ENCODE measurements around the gene TNFRSF17. TPM values are rescaled to one million over a fixed set of nuclear protein-coding genes. Genes with fewer than 3 reads are reported as not detected.
"Not testable (repeated sequence)": the region's sequence is repeated elsewhere in the genome, so short reads cannot be mapped to it uniquely, and the experiment has no call there.

The TNFRSF17 gene
- total and polyA plus RNA-seq, 7 experiments from 2014 or later, result 1.2 to 1.8 TPM; not detected in 5

DNA sequence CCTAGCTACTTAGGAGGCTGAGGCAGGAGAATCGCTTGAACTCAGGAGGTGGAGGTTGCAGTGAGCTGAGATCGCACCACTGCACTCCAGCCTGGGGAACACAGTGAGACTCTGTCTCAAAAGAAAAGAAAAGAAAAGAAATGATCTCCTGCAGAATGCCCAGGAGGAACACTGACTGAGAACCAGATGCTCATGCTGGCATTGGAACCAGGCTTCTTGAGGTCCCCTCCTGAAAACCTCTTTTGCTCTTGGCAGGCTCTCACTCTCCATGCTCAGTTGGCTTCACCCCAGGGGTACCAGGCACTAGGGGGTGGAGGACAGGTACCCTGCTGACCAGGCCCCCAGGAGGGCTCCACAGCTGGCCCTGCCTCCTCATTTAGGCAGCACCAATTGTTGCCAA is 8.5 kb upstream of the TNFRSF17 start:
- POLR2A ChIA-PET, result no interaction called here
- H3K4me3 ChIP-seq (ENCODE audit: low read length), result no peak overlapping the region
- no peak for DNase-seq
- H3K27ac ChIP-seq (ENCODE audit: low read depth, low read length), result no peak overlapping the region
- no peaks in the 10 kb centered on the region for H3K27me3 ChIP-seq (ENCODE audit: control insufficient read depth in 2 of 2, insufficient read depth in 2 of 2, low read length in 2 of 2)
- Mint-ChIP-seq H3K9me3 (no peaks in the 10 kb centered on the region), H3K36me3 (peaks cover 0 to 6% (median 4%) of the 10 kb centered on the region in 5 donors), H3K27ac (no peak overlapping the region), H3K4me1 (no peaks in the 10 kb centered on the region), H3K4me3 (no peak overlapping the region), H3K27me3 (peaks cover 0 to 4% (median 0%) of the 10 kb centered on the region in 5 donors)
- H3K36me3 ChIP-seq (ENCODE audit: control insufficient read depth in 2 of 3, insufficient read depth in 3 of 3, low read length in 3 of 3), result no peaks in the 10 kb centered on the region
- ATAC-seq, result no peak
- H3K4me1 ChIP-seq (ENCODE audit: control insufficient read depth in 2 of 2, insufficient read depth in 2 of 2, low read length in 2 of 2), result no peaks in the 10 kb centered on the region
- CTCF ChIA-PET, result interaction anchor here (1.1 kb wide), 1 partner anchor 112 kb away, joined by 3 read pairs; no protein-coding TSS in a partner anchor
- H3K9me3 ChIP-seq (ENCODE audit: control insufficient read depth in 2 of 3, low read length in 3 of 3), result no peaks in the 10 kb centered on the region
- intact Hi-C loops (cut with micrococcal nuclease), result loop anchor here in 1 of 2 donors (10.0 kb wide), 1 partner anchor 1498 kb away; no protein-coding TSS in a partner anchor

DNA sequence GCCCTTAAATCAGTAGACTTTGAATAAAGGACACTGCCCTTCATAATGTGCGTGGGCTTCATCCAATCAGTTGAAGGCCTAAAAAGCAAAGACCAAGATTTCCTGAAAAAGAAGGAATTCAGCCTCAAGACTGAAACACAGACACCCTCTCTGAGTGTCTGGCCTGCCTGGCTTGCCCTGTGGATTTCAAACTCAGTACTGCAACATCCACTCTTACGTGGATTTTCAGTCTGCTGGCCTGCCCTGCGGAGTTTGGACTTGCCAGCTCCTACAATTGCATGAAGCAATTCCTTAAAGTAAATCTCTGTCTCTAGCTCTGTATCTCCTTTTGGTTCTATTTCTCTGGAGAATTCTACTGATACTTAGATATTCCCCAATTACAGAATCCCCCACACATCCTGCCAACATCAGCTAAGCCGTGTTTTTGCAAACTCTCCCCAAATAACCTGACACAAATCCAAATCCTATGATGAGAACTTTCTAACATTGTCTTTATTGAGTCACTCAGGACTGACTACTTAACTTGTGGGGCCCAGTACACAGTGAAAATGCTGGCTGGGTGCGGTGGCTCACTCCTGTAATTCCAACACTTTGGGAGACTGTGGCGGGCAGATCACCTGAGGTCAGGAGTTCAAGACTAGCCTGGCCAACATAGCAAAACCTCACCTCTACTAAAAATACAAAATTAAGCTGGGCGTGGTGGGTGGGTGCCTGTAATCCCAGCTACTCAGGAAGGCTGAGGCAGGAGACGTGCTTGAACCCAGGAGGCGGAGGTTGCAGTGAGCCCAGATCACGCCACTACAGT is 7.2 kb upstream of the TNFRSF17 start:
- Mint-ChIP-seq H3K9me3 (no peaks in the 10 kb centered on the region), H3K4me3 (no peak overlapping the region), H3K27me3 (peaks cover 0 to 4% (median 0%) of the 10 kb centered on the region in 5 donors), H3K4me1 (no peaks in the 10 kb centered on the region), H3K36me3 (peaks cover 0 to 6% (median 4%) of the 10 kb centered on the region in 5 donors), H3K27ac (peak overlapping the region in 1 of 9 donors; percentile 21)
- Histone ChIP-seq H3K27me3 (ENCODE audit: control insufficient read depth in 2 of 2, insufficient read depth in 2 of 2, low read length in 2 of 2) (no peaks in the 10 kb centered on the region), H3K4me3 (ENCODE audit: low read length) (no peak overlapping the region), H3K27ac (ENCODE audit: low read depth, low read length) (no peak overlapping the region), H3K4me1 (ENCODE audit: control insufficient read depth in 2 of 2, insufficient read depth in 2 of 2, low read length in 2 of 2) (no peaks in the 10 kb centered on the region), H3K9me3 (ENCODE audit: control insufficient read depth in 2 of 3, low read length in 3 of 3) (no peaks in the 10 kb centered on the region), H3K36me3 (ENCODE audit: control insufficient read depth in 2 of 3, insufficient read depth in 3 of 3, low read length in 3 of 3) (no peaks in the 10 kb centered on the region)
- intact Hi-C loops (cut with micrococcal nuclease), result loop anchor here in 1 of 2 donors (10.0 kb wide), 1 partner anchor 1497 kb away; no protein-coding TSS in a partner anchor
- POLR2A ChIA-PET, result no interaction called here
- CTCF ChIA-PET, result interaction anchor here (1.1 kb wide), 1 partner anchor 110 kb away, joined by 3 read pairs; no protein-coding TSS in a partner anchor
- ATAC-seq (no peak), DNase-seq (no peak)

DNA sequence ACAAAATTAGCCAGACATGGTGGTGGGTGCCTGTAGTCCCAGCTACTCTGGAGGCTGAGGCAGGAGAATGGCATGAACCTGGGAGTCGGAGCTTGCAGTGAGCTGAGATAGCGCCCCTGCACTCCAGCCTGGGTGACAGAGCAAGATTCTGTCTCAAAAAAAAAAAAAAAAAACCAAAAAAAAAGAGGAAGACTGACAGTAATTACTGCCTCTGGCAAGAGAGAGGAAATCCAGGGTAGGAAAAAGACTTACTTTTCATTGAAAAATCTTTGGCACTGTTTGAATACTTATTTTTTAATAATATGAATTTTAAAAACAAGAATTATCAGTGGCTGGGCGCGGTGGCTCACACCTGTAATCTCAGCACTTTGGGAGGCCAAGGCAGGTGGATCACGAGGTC is 2.6 kb upstream of the TNFRSF17 start:
- H3K4me1 Mint-ChIP-seq; H3K4me1 ChIP-seq (ENCODE audit: control insufficient read depth in 2 of 2, insufficient read depth in 2 of 2, low read length in 2 of 2); intact Hi-C loops (cut with micrococcal nuclease); H3K36me3 Mint-ChIP-seq; H3K36me3 ChIP-seq (ENCODE audit: control insufficient read depth in 2 of 3, insufficient read depth in 3 of 3, low read length in 3 of 3); POLR2A ChIA-PET; DNase-seq; ATAC-seq; H3K4me3 ChIP-seq (ENCODE audit: low read length); CTCF ChIA-PET; H3K9me3 Mint-ChIP-seq; H3K4me3 Mint-ChIP-seq; H3K27me3 ChIP-seq (ENCODE audit: control insufficient read depth in 2 of 2, insufficient read depth in 2 of 2, low read length in 2 of 2); H3K9me3 ChIP-seq (ENCODE audit: control insufficient read depth in 2 of 3, low read length in 3 of 3); H3K27ac Mint-ChIP-seq; H3K27me3 Mint-ChIP-seq; H3K27ac ChIP-seq (ENCODE audit: low read depth, low read length): not testable (repeated sequence)

DNA sequence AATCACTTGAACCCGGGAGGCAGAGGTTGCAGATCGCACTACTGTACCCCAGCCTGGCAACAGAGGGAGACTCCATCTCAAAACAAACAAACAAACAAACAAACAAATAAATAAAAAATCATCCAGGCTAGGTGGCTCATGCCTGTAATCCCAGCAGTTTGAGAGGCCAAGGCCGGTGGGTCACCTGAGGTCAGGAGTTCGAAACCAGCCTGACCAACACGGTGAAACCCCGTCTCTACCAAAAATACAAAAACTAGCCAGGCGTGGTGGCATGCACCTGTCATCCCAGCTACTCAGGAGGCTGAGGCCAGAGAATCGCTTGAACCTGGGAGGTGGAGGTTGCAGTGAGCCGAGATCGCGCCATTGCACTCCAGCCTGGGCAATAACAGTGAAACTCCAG is 2.0 kb upstream of the TNFRSF17 start:
- H3K9me3 ChIP-seq (ENCODE audit: control insufficient read depth in 2 of 3, low read length in 3 of 3); H3K4me1 ChIP-seq (ENCODE audit: control insufficient read depth in 2 of 2, insufficient read depth in 2 of 2, low read length in 2 of 2); intact Hi-C loops (cut with micrococcal nuclease); H3K4me3 Mint-ChIP-seq; H3K27ac ChIP-seq (ENCODE audit: low read depth, low read length); H3K9me3 Mint-ChIP-seq; H3K27ac Mint-ChIP-seq; POLR2A ChIA-PET; H3K4me1 Mint-ChIP-seq; H3K36me3 ChIP-seq (ENCODE audit: control insufficient read depth in 2 of 3, insufficient read depth in 3 of 3, low read length in 3 of 3); DNase-seq; CTCF ChIA-PET; ATAC-seq; H3K36me3 Mint-ChIP-seq; H3K4me3 ChIP-seq (ENCODE audit: low read length); H3K27me3 ChIP-seq (ENCODE audit: control insufficient read depth in 2 of 2, insufficient read depth in 2 of 2, low read length in 2 of 2); H3K27me3 Mint-ChIP-seq: not testable (repeated sequence)

DNA sequence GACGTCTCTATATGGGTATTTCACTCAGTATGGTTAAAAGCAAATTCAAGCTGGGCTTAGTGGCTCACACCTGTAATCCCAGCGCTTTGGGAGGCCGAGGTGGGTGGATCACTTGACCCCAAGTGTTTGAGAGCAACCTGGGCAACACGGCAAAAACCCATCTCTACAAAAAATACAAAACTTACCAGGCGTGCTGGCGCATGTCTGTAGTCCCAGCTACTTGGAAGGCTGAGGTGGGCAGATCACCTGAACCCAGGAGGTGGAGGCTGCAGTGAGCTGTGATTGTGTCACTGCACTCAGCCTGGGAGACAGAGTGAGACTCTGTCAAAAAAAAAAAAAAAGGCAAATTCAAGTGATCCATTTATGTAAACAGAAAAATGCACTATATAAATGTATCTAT is 1.3 kb upstream of the TNFRSF17 start:
- H3K36me3 ChIP-seq (ENCODE audit: control insufficient read depth in 2 of 3, insufficient read depth in 3 of 3, low read length in 3 of 3), result no peaks in the 10 kb centered on the region
- Mint-ChIP-seq H3K4me3 (no peak overlapping the region), H3K4me1 (peaks cover 0 to 6% (median 0%) of the 10 kb centered on the region in 7 donors), H3K27ac (no peak overlapping the region), H3K36me3 (no peaks in the 10 kb centered on the region), H3K9me3 (no peaks in the 10 kb centered on the region), H3K27me3 (peaks cover 0 to 4% (median 0%) of the 10 kb centered on the region in 5 donors)
- H3K4me1 ChIP-seq (ENCODE audit: control insufficient read depth in 2 of 2, insufficient read depth in 2 of 2, low read length in 2 of 2), result no peaks in the 10 kb centered on the region
- no peak overlapping the region for H3K4me3 ChIP-seq (ENCODE audit: low read length)
- DNase-seq (no peak), ATAC-seq (no peak)
- intact Hi-C loops (cut with micrococcal nuclease), result no loop called here
- CTCF ChIA-PET, result no interaction called here
- no peak overlapping the region for H3K27ac ChIP-seq (ENCODE audit: low read depth, low read length)
- no peaks in the 10 kb centered on the region for H3K27me3 ChIP-seq (ENCODE audit: control insufficient read depth in 2 of 2, insufficient read depth in 2 of 2, low read length in 2 of 2)
- no peaks in the 10 kb centered on the region for H3K9me3 ChIP-seq (ENCODE audit: control insufficient read depth in 2 of 3, low read length in 3 of 3)
- POLR2A ChIA-PET, result no interaction called here

DNA sequence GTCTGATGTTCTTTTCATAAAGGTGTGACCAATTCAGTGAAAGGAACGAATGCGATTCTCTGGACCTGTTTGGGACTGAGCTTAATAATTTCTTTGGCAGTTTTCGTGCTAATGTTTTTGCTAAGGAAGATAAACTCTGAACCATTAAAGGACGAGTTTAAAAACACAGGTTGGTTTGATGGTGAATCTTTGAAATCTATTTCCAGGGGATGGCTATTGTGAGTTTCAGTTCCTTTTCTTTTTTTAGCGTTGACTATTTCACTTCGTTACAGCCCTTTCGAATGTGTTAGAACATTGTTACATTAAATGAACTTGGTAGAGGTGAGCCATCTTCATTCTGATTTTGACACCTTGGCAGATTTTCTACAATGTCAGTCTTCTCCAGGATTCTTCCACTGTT is 1.2 kb downstream of the TNFRSF17 start:
- Mint-ChIP-seq H3K9me3 (no peaks in the 10 kb centered on the region), H3K4me3 (no peak overlapping the region), H3K27ac (no peak overlapping the region), H3K27me3 (peaks cover 0 to 2% (median 0%) of the 10 kb centered on the region in 5 donors), H3K36me3 (no peaks in the 10 kb centered on the region), H3K4me1 (peaks cover 0 to 6% (median 0%) of the 10 kb centered on the region in 7 donors)
- Histone ChIP-seq H3K27me3 (ENCODE audit: control insufficient read depth in 2 of 2, insufficient read depth in 2 of 2, low read length in 2 of 2) (no peaks in the 10 kb centered on the region), H3K4me3 (ENCODE audit: low read length) (no peak overlapping the region), H3K4me1 (ENCODE audit: control insufficient read depth in 2 of 2, insufficient read depth in 2 of 2, low read length in 2 of 2) (no peaks in the 10 kb centered on the region), H3K9me3 (ENCODE audit: control insufficient read depth in 2 of 3, low read length in 3 of 3) (no peaks in the 10 kb centered on the region), H3K36me3 (ENCODE audit: control insufficient read depth in 2 of 3, insufficient read depth in 3 of 3, low read length in 3 of 3) (no peaks in the 10 kb centered on the region), H3K27ac (ENCODE audit: low read depth, low read length) (no peak overlapping the region)
- ChIA-PET POLR2A (no interaction called here), CTCF (interaction anchor here (1.0 kb wide), 1 partner anchor 102 kb away, joined by 6 read pairs; no protein-coding TSS in a partner anchor)
- intact Hi-C loops (cut with micrococcal nuclease), result no loop called here
- ATAC-seq (no peak), DNase-seq (no peak)

All from naive thymus-derived CD4-positive, alpha-beta T cell (primary cell).